ENCODE data around the gene COL6A2. TPM values are rescaled to one million over a fixed set of nuclear protein-coding genes. Genes with fewer than 3 reads are reported as not detected.

The COL6A2 gene
- total RNA-seq, 1 donor from 2014 or later: 5.2 TPM

GRCh38 chr21:46130831-46131587 lies 33.1 kb downstream of the COL6A2 start:
- H3K27ac ChIP-seq: no peak overlapping the region
- H4K20me1 ChIP-seq (ENCODE audit: low read depth): no peaks in the 10 kb centered on the region
- H3K27ac Mint-ChIP-seq: no peak overlapping the region

DNA sequence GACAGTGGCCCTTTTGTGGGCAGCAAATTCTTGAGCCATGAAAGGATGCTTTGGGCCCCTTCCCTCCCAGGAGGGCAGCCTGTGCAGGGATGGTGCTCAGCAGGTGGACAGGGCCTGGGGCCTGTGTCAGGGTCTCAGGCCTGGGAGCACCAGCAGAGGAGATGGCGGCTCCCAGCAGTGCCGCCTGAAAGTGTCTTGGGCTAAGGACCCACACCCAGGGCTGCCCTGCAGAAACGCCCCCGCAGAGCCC lies 33.6 kb downstream of the COL6A2 start:
- H3K9me3 ChIP-seq (ENCODE audit: low read depth): no peaks in the 10 kb centered on the region
- Mint-ChIP-seq H3K36me3 (no peaks in the 10 kb centered on the region), H3K27ac (no peak overlapping the region), H3K9me3 (peaks cover 3% of the 10 kb centered on the region), H3K27me3 (ENCODE audit: insufficient read depth, low read depth) (peaks cover 9% of the 10 kb centered on the region), H3K4me3 (no peak overlapping the region), H3K4me1 (peaks cover 9% of the 10 kb centered on the region)
- no peaks in the 10 kb centered on the region for H3K27me3 ChIP-seq
- H3K36me3 ChIP-seq: no peaks in the 10 kb centered on the region
- peaks cover 9% of the 10 kb centered on the region for H3K4me1 ChIP-seq
- no peak overlapping the region for H3K9ac ChIP-seq
- TF ChIP-seq, protein P1, sequence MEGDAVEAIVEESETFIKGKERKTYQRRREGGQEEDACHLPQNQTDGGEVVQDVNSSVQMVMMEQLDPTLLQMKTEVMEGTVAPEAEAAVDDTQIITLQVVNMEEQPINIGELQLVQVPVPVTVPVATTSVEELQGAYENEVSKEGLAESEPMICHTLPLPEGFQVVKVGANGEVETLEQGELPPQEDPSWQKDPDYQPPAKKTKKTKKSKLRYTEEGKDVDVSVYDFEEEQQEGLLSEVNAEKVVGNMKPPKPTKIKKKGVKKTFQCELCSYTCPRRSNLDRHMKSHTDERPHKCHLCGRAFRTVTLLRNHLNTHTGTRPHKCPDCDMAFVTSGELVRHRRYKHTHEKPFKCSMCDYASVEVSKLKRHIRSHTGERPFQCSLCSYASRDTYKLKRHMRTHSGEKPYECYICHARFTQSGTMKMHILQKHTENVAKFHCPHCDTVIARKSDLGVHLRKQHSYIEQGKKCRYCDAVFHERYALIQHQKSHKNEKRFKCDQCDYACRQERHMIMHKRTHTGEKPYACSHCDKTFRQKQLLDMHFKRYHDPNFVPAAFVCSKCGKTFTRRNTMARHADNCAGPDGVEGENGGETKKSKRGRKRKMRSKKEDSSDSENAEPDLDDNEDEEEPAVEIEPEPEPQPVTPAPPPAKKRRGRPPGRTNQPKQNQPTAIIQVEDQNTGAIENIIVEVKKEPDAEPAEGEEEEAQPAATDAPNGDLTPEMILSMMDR (IDR thresholded peaks at IDR 0.05): no peak
- TF ChIP-seq EZH2phosphoT487 (IDR thresholded peaks at IDR 0.05) (no peak), EZH2 (IDR thresholded peaks at IDR 0.05) (no peak)
- no peak overlapping the region for H3K4me3 ChIP-seq
- DNase-seq (ENCODE audit: low spot score): no peak
- H4K20me1 ChIP-seq (ENCODE audit: low read depth): no peaks in the 10 kb centered on the region
- no peaks in the 10 kb centered on the region for H3K79me2 ChIP-seq (ENCODE audit: low read depth)
- peaks cover 3% of the 10 kb centered on the region for H3F3A ChIP-seq (ENCODE audit: low read depth)
- no peak overlapping the region for H2AFZ ChIP-seq (replicated peaks)
- no peak overlapping the region for H3K27ac ChIP-seq
- no peak overlapping the region for H3K4me2 ChIP-seq

More at GRCh38 chr21:46130831-46131587, 33.1 kb downstream of the COL6A2 start:
- no peak overlapping the region for H3K4me3 ChIP-seq
- DNase-seq (ENCODE audit: low spot score): no peak
- H3K4me1 ChIP-seq: peaks cover 9% of the 10 kb centered on the region
- H3K27me3 ChIP-seq: no peaks in the 10 kb centered on the region
- Mint-ChIP-seq H3K27me3 (ENCODE audit: insufficient read depth, low read depth) (peaks cover 9% of the 10 kb centered on the region), H3K4me3 (no peak overlapping the region), H3K4me1 (peaks cover 7% of the 10 kb centered on the region), H3K36me3 (no peaks in the 10 kb centered on the region), H3K9me3 (peaks cover 2% of the 10 kb centered on the region)
- H3K36me3 ChIP-seq: no peaks in the 10 kb centered on the region
- peaks cover 3% of the 10 kb centered on the region for H3F3A ChIP-seq (ENCODE audit: low read depth)
- no peak overlapping the region for H3K9ac ChIP-seq
- no peaks in the 10 kb centered on the region for H3K9me3 ChIP-seq (ENCODE audit: low read depth)
- no peak overlapping the region for H3K4me2 ChIP-seq
- TF ChIP-seq EZH2phosphoT487 (IDR thresholded peaks at IDR 0.05): no peak
- TF ChIP-seq, protein P1 (IDR thresholded peaks at IDR 0.05): no peak
- no peak for TF ChIP-seq EZH2 (IDR thresholded peaks at IDR 0.05)
- H2AFZ ChIP-seq (replicated peaks): no peak overlapping the region
- H3K79me2 ChIP-seq (ENCODE audit: low read depth): no peaks in the 10 kb centered on the region

GRCh38 chr21:46131838-46132651 lies 34.1 kb downstream of the COL6A2 start:
- Histone ChIP-seq H2AFZ (replicated peaks) (no peak overlapping the region), H3K9ac (no peak overlapping the region), H3K4me2 (no peak overlapping the region), H3K4me1 (peaks cover 9% of the 10 kb centered on the region), H3F3A (ENCODE audit: low read depth) (peaks cover 3% of the 10 kb centered on the region), H3K27ac (no peak overlapping the region), H3K36me3 (no peaks in the 10 kb centered on the region), H3K79me2 (ENCODE audit: low read depth) (no peaks in the 10 kb centered on the region), H4K20me1 (ENCODE audit: low read depth) (no peaks in the 10 kb centered on the region), H3K4me3 (no peak overlapping the region), H3K9me3 (ENCODE audit: low read depth) (no peaks in the 10 kb centered on the region), H3K27me3 (no peaks in the 10 kb centered on the region)
- no peak for DNase-seq (ENCODE audit: low spot score)
- H3K4me3 Mint-ChIP-seq: no peak overlapping the region
- H3K36me3 Mint-ChIP-seq: no peaks in the 10 kb centered on the region
- H3K9me3 Mint-ChIP-seq: peaks cover 3% of the 10 kb centered on the region
- peaks cover 9% of the 10 kb centered on the region for H3K4me1 Mint-ChIP-seq
- TF ChIP-seq, protein P1 (IDR thresholded peaks at IDR 0.05): no peak
- TF ChIP-seq EZH2 (IDR thresholded peaks at IDR 0.05): no peak
- H3K27me3 Mint-ChIP-seq (ENCODE audit: insufficient read depth, low read depth): peaks cover 10% of the 10 kb centered on the region
- H3K27ac Mint-ChIP-seq: no peak overlapping the region

Data from neural progenitor cell (in vitro differentiated cells).